OCI-LY7 (cell line): ENCODE measurements around the gene ZW10. TPM values are rescaled to one million over a fixed set of nuclear protein-coding genes. Genes with fewer than 3 reads are reported as not detected.
"Not testable (repeated sequence)": the region's sequence is repeated elsewhere in the genome, so short reads cannot be mapped to it uniquely, and the experiment has no call there.

ENCODE experiments used
- BruUV-seq: library from RNA; stranded (reverse); fragments of 400-500 nt; replicated peaks from 2 replicates; lab custom pipeline; 2021; lab: Mats Ljungman, UMichigan
- CTCF ChIA-PET: fragments of 300-600 bp; sonication (Branson Sonifier 250); formaldehyde crosslinking; loops from one replicate; lab custom pipeline; 2022; ENCODE audit warnings: antibody characterized with exemption; ENCODE audit not compliant: unreplicated experiment; lab: Charles Lee
- POLR2A ChIA-PET: fragments of 300-600 bp; sonication (Branson Sonifier 250); formaldehyde crosslinking; loops from one replicate; lab custom pipeline; 2022; ENCODE audit warnings: antibody characterized with exemption; lab: Charles Lee
- DNase-seq: peaks from one replicate; pipeline ENCODE4 v3.0.0-alpha.2; 2015; ENCODE audit warnings: low spot score
- H2AFZ ChIP-seq: fragments of 200-600 bp; sonication (generic), shearing (Covaris generic); 2 replicates; pipeline ENCODE4 v1.6.1; 2014; ENCODE audit warnings: mild to moderate bottlenecking, antibody characterized with exemption, low read length, moderate library complexity
- H3K27ac ChIP-seq: fragments of 200-600 bp; sonication (generic); 2 replicates; pipeline ENCODE4 v1.5.1; 2014; ENCODE audit warnings: mixed run types, low read depth, mild to moderate bottlenecking, moderate library complexity, low read length, inconsistent platforms; ENCODE audit not compliant: poor library complexity, severe bottlenecking
- H3K36me3 ChIP-seq: fragments of 200-600 bp; sonication (generic); 2 replicates; pipeline ENCODE4 v1.6.1; 2014; ENCODE audit warnings: mild to moderate bottlenecking, antibody characterized with exemption, low read length, moderate library complexity, mixed read lengths; ENCODE audit not compliant: insufficient read depth
- H3K4me1 ChIP-seq: fragments of 200-600 bp; sonication (generic); 2 replicates; pipeline ENCODE4 v1.5.1; 2014; ENCODE audit warnings: mild to moderate bottlenecking, low read length; ENCODE audit not compliant: insufficient read depth, poor library complexity, severe bottlenecking
- H3K4me2 ChIP-seq: fragments of 200-600 bp; sonication (generic); 2 replicates; pipeline ENCODE4 v1.6.1; 2014; ENCODE audit warnings: mild to moderate bottlenecking, low read length
- H3K4me3 ChIP-seq: fragments of 200-600 bp; sonication (generic); 2 replicates; pipeline ENCODE4 v1.5.1; 2014; ENCODE audit warnings: mild to moderate bottlenecking, low read depth, low read length; ENCODE audit not compliant: poor library complexity, severe bottlenecking
- H3K79me2 ChIP-seq: fragments of 200-600 bp; sonication (generic); 2 replicates; pipeline ENCODE4 v1.6.1; 2016; ENCODE audit warnings: low read depth, mild to moderate bottlenecking, low read length, moderate library complexity, mixed read lengths; ENCODE audit not compliant: insufficient read depth
- H3K9me2 ChIP-seq: fragments of 200-600 bp; sonication (generic); 2 replicates; pipeline ENCODE4 v1.6.1; 2016; ENCODE audit warnings: mild to moderate bottlenecking, low read length, mixed read lengths; ENCODE audit not compliant: insufficient read depth
- H3K9me3 ChIP-seq: fragments of 200-600 bp; sonication (generic); 2 replicates; pipeline ENCODE4 v1.6.1; 2014; ENCODE audit warnings: mild to moderate bottlenecking, mixed run types, low read length, mixed read lengths
- H4K20me1 ChIP-seq: fragments of 200-600 bp; sonication (generic); 2 replicates; pipeline ENCODE4 v1.6.1; 2014; ENCODE audit warnings: mild to moderate bottlenecking, antibody characterized with exemption, low read length, moderate library complexity, mixed read lengths; ENCODE audit not compliant: insufficient read depth
- CTCF ChIP-seq: fragments of 200-600 bp; sonication (generic); conservative IDR thresholded peaks from 2 replicates; pipeline ENCODE4 v1.5.1; 2014; ENCODE audit warnings: mild to moderate bottlenecking, antibody characterized with exemption, low read length, moderate library complexity, mixed read lengths
- EZH2phosphoT487 ChIP-seq: fragments of 200-600 bp; sonication (generic); IDR thresholded peaks from 2 replicates; pipeline ENCODE4 v1.6.1; 2018; ENCODE audit warnings: low read depth, borderline replicate concordance, mild to moderate bottlenecking, mixed run types, antibody characterized with exemption, low read length, moderate library complexity, mixed read lengths
- intact Hi-C: fragments of 100-400 bp; cut with micrococcal nuclease; formaldehyde crosslinking; loops from one replicate; pipeline ENCODE4 v1.10.0; 2022; ENCODE audit not compliant: unreplicated experiment
- total RNA-seq, 2 experiments: library from RNA; depleted of rRNA in 1 of 2; stranded (reverse); fragments of >200 nt in 1 of 2; shearing (Covaris generic) in 1 of 2; gene quantifications; 2 replicates each; pipeline ENCODE4 v1.2.3, GENCODE V29; 2014 to 2022

ZW10 gene
- total RNA-seq, 2 experiments from 2014 or later = 18.9 to 19.9 TPM

GRCh38 chr11:113789675-113790320, 16.3 kb upstream of the ZW10 start:
- no peaks in the 10 kb centered on the region for H4K20me1 ChIP-seq
- H3K9me2 ChIP-seq = no peaks in the 10 kb centered on the region
- DNase-seq = no peak
- TF ChIP-seq CTCF (no peak), EZH2phosphoT487 (no peak)
- H3K4me3 ChIP-seq = no peak overlapping the region
- no peaks in the 10 kb centered on the region for H3K36me3 ChIP-seq
- H3K79me2 ChIP-seq = no peaks in the 10 kb centered on the region
- no peak overlapping the region for H3K4me2 ChIP-seq
- no TSS peak for BruUV-seq
- ChIA-PET POLR2A (no interaction called here), CTCF (interaction anchor here (0.8 kb wide), 1 partner anchor 47 kb away, joined by 3 read pairs; no protein-coding TSS in a partner anchor)
- no peak overlapping the region for H3K27ac ChIP-seq
- intact Hi-C loops = no loop called here
- H3K9me3 ChIP-seq = no peaks in the 10 kb centered on the region
- no peaks in the 10 kb centered on the region for H3K4me1 ChIP-seq
- H2AFZ ChIP-seq = no peak overlapping the region

- BruUV-seq, H3K4me1 ChIP-seq, CTCF ChIA-PET, H4K20me1 ChIP-seq, H3K4me3 ChIP-seq, H3K9me3 ChIP-seq, H3K4me2 ChIP-seq, POLR2A ChIA-PET, H3K27ac ChIP-seq, H3K36me3 ChIP-seq, H3K79me2 ChIP-seq, H2AFZ ChIP-seq, DNase-seq, intact Hi-C loops, H3K9me2 ChIP-seq: not testable (repeated sequence)
Observed at GRCh38 chr11:113789016-113789415, 15.5 kb upstream of the ZW10 start.

GRCh38 chr11:113782134-113782533, 8.6 kb upstream of the ZW10 start:
- H3K9me3 ChIP-seq = no peaks in the 10 kb centered on the region
- ChIA-PET POLR2A (no interaction called here), CTCF (no interaction called here)
- no peaks in the 10 kb centered on the region for H3K36me3 ChIP-seq
- H3K4me1 ChIP-seq = peaks cover 5% of the 10 kb centered on the region
- no TSS peak for BruUV-seq
- DNase-seq = no peak
- no peak overlapping the region for H2AFZ ChIP-seq
- no peak overlapping the region for H3K4me3 ChIP-seq
- H3K9me2 ChIP-seq = no peaks in the 10 kb centered on the region
- no peak overlapping the region for H3K4me2 ChIP-seq
- intact Hi-C loops = no loop called here
- no peak for TF ChIP-seq EZH2phosphoT487
- TF ChIP-seq CTCF = no peak
- no peaks in the 10 kb centered on the region for H4K20me1 ChIP-seq
- no peak overlapping the region for H3K27ac ChIP-seq
- no peaks in the 10 kb centered on the region for H3K79me2 ChIP-seq
